ENCODE measurements around the gene NR4A2.

The NR4A2 gene

GRCh38 chr2:156332534-156333273 lies at the start of gene NR4A2:
Gene NR4A2, minus strand, starts transcription at chr2:156332721. Its CDS starts 2,535 bp downstream, at chr2:156330186.
- Histone ChIP-seq H3K4me3 (ENCODE audit: low read length) (peak within 1 kb of the TSS; percentile 99), H3K27me3 (ENCODE audit: control insufficient read depth, insufficient read depth, low read length) (no peaks in the 10 kb centered on the region), H3K4me1 (ENCODE audit: control insufficient read depth, insufficient read depth, low read length) (no peaks in the 10 kb centered on the region), H3K9ac (ENCODE audit: low read length) (peak within 1 kb of the TSS; percentile 88), H3K36me3 (ENCODE audit: control insufficient read depth, insufficient read depth, low read length) (no peaks in the 10 kb centered on the region), H3K9me3 (ENCODE audit: control insufficient read depth, low read length) (no peaks in the 10 kb centered on the region)

GRCh38 chr2:156380117-156380645 lies 47.7 kb upstream of the NR4A2 start:
- Histone ChIP-seq H3K36me3 (ENCODE audit: control insufficient read depth, insufficient read depth, low read length) (no peaks in the 10 kb centered on the region), H3K9ac (ENCODE audit: low read length) (no peak overlapping the region), H3K4me1 (ENCODE audit: control insufficient read depth, insufficient read depth, low read length) (no peaks in the 10 kb centered on the region), H3K9me3 (ENCODE audit: control insufficient read depth, low read length) (no peaks in the 10 kb centered on the region), H3K27me3 (ENCODE audit: control insufficient read depth, insufficient read depth, low read length) (no peaks in the 10 kb centered on the region), H3K4me3 (ENCODE audit: low read length) (no peak overlapping the region)

DNA sequence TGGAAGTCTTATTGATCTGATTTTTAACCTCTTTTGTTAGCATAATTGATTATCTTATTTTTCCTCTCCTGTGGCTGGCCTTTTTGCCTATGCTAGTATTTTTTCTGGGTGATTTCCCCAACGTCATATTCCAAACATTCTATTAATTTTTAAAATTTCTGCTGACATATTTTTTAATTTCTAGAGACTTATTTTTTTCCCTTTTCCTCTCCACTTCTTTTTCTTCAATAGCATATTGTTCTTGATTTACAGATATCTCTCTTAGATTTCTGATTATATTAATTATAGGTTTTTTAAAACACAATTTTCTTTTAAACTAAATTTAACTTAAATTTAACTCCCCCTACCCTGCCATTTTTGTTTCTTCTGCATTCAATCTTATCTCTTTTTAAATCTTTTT lies 47.2 kb upstream of the NR4A2 start:
- H3K9me3 ChIP-seq (ENCODE audit: control insufficient read depth, low read length): no peaks in the 10 kb centered on the region
- H3K27me3 ChIP-seq (ENCODE audit: control insufficient read depth, insufficient read depth, low read length): no peaks in the 10 kb centered on the region
- no peak overlapping the region for H3K9ac ChIP-seq (ENCODE audit: low read length)
- H3K4me3 ChIP-seq (ENCODE audit: low read length): no peak overlapping the region
- H3K36me3 ChIP-seq (ENCODE audit: control insufficient read depth, insufficient read depth, low read length): no peaks in the 10 kb centered on the region
- H3K4me1 ChIP-seq (ENCODE audit: control insufficient read depth, insufficient read depth, low read length): no peaks in the 10 kb centered on the region

GRCh38 chr2:156379071-156379470 lies 46.5 kb upstream of the NR4A2 start:
- Histone ChIP-seq H3K36me3 (ENCODE audit: control insufficient read depth, insufficient read depth, low read length) (no peaks in the 10 kb centered on the region), H3K4me1 (ENCODE audit: control insufficient read depth, insufficient read depth, low read length) (no peaks in the 10 kb centered on the region), H3K27me3 (ENCODE audit: control insufficient read depth, insufficient read depth, low read length) (no peaks in the 10 kb centered on the region), H3K4me3 (ENCODE audit: low read length) (no peak overlapping the region), H3K9ac (ENCODE audit: low read length) (no peak overlapping the region), H3K9me3 (ENCODE audit: control insufficient read depth, low read length) (no peaks in the 10 kb centered on the region)

DNA sequence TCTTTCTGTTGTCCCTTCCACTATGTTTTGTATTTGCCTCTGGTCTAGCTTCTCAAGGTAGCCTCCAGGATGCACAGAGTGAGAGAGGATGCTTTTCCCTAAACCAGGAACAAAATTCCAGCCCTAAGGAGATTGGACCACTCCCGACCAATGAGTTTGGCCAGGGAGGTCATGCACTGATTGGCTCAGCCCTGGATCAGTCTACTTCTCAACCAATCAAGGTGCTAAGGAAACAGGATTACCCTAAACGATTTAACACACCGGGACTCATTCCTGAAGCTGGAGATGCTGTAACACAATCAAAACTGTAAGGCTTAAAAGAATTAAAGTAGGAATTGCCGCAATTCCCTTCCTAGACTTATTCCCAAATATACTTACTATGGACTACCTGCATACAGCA lies 34.2 kb upstream of the NR4A2 start:
- Histone ChIP-seq H3K9ac (ENCODE audit: low read length) (no peak overlapping the region), H3K4me3 (ENCODE audit: low read length) (no peak overlapping the region), H3K27me3 (ENCODE audit: control insufficient read depth, insufficient read depth, low read length) (no peaks in the 10 kb centered on the region), H3K36me3 (ENCODE audit: control insufficient read depth, insufficient read depth, low read length) (no peaks in the 10 kb centered on the region), H3K4me1 (ENCODE audit: control insufficient read depth, insufficient read depth, low read length) (no peaks in the 10 kb centered on the region), H3K9me3 (ENCODE audit: control insufficient read depth, low read length) (no peaks in the 10 kb centered on the region)

DNA sequence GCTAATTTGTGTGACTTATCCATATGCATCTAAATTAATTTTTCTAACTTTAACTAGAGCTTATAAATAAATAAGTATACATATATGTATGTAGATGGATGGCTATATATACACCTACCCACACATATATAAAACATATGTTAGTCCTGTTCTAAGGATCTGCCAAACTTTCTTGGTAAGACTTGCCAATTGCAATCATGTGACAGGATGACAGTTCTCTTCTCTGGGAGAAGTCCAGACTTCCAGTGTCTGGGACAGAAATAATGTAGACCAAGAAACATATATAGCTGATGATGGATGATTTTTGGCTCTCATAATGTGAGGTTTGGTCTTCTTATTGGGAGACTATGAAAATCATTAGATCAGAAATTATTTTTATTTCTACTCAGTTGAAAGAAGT lies 30.6 kb upstream of the NR4A2 start:
- H3K9me3 ChIP-seq (ENCODE audit: control insufficient read depth, low read length): no peaks in the 10 kb centered on the region

DNA sequence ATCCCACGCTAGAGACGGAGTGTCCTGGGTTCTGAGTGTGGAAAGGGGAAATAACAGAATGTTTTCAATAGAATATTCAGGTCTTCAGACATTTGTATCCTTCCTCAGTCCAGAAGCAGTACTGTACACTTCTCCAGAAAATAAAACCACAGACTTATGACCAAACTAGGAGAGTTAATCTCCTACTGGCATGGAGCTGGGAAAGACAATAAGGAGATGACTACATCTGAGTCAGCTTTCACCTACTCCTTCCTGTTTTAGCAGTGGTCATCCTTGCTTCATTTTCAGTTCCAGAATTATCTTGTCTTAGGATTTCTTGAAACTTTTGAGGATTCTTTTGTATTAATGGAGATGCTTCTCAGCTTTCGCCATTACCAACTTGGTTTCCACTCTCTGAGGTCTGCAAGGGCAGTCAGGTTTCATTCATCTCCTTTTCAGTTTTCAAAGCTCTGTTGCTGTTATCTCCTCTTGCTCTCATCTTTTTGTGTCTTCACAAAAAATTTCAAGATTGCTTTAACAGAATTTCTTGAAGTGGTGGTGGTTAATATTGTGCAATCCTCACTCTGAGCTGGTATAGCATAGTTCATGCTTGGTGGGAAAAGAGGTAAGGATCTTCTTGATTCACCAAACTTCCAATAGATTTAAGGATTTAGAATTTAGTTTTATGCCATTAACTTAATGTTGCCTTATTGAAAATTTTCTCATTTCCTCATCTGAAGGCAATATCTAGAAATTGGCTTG lies 23.7 kb upstream of the NR4A2 start:
- Histone ChIP-seq H3K9ac (ENCODE audit: low read length) (no peak overlapping the region), H3K27me3 (ENCODE audit: control insufficient read depth, insufficient read depth, low read length) (no peaks in the 10 kb centered on the region), H3K4me1 (ENCODE audit: control insufficient read depth, insufficient read depth, low read length) (no peaks in the 10 kb centered on the region), H3K36me3 (ENCODE audit: control insufficient read depth, insufficient read depth, low read length) (no peaks in the 10 kb centered on the region), H3K4me3 (ENCODE audit: low read length) (no peak overlapping the region), H3K9me3 (ENCODE audit: control insufficient read depth, low read length) (no peaks in the 10 kb centered on the region)

More for the DNA sequence above, 30.6 kb upstream of the NR4A2 start:
- Histone ChIP-seq H3K9ac (ENCODE audit: low read length) (no peak overlapping the region), H3K4me1 (ENCODE audit: control insufficient read depth, insufficient read depth, low read length) (no peaks in the 10 kb centered on the region), H3K36me3 (ENCODE audit: control insufficient read depth, insufficient read depth, low read length) (no peaks in the 10 kb centered on the region), H3K27me3 (ENCODE audit: control insufficient read depth, insufficient read depth, low read length) (no peaks in the 10 kb centered on the region), H3K4me3 (ENCODE audit: low read length) (no peak overlapping the region)

GRCh38 chr2:156352911-156353310 lies 20.4 kb upstream of the NR4A2 start:
- H3K4me3 ChIP-seq (ENCODE audit: low read length): no peak overlapping the region
- H3K9ac ChIP-seq (ENCODE audit: low read length): no peak overlapping the region
- no peaks in the 10 kb centered on the region for H3K36me3 ChIP-seq (ENCODE audit: control insufficient read depth, insufficient read depth, low read length)
- H3K27me3 ChIP-seq (ENCODE audit: control insufficient read depth, insufficient read depth, low read length): no peaks in the 10 kb centered on the region
- no peaks in the 10 kb centered on the region for H3K9me3 ChIP-seq (ENCODE audit: control insufficient read depth, low read length)
- no peaks in the 10 kb centered on the region for H3K4me1 ChIP-seq (ENCODE audit: control insufficient read depth, insufficient read depth, low read length)

DNA sequence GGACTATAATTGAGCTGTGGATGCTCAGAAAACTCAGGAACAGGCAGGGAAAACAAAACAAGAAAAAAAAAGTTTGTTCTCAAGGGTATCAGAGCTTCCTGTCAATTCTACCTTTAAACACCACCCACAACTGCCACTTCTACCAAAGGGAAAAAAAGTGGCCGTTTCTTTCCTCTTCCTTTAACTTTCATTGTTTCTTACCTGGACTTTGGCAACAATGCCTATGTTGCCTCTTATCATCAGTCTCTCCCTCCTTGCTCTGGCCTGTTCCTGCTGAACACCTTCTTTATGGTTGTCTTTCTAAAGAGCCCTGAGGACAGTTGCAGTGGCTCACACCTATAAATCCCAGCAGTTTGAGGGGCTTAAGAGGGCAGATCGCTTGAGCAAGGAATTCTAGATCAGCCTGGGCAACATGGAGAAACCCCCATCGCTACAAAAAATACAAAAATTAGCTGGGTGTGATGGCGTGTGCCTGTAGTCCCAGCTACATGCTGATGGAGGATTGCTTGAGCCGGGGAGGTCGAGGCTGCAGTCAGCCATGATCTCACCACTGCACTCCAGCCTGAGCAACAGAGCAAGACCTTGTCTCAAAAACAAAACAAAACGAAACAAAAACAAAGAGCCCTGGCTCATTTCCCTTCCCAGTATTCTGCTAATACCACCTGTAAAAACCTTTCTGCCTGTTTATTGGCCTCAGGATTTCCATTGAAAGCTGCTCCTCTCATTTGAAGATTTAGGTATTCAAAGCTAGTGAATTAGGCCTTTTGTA lies 18.0 kb upstream of the NR4A2 start:
- H3K36me3 ChIP-seq (ENCODE audit: control insufficient read depth, insufficient read depth, low read length): no peaks in the 10 kb centered on the region

DNA sequence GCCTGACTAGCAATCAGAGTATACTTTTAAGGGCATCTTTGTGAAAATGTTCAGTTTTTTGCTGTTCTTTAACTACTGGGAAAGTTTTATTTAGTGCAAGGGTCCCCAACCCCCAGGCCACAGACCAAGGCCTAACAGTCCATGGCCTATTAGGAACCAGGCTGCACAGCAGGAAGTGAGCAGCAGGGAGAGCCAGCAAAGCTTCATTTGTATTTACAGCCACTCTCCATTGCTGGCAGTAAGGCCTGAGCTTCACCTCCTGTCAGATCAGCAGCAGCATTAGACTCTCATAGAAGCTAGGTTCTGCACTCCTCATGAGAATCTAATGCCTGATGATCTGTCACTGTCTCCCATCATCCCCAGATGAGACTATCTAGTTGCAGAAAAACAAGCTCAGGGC lies 17.1 kb upstream of the NR4A2 start:
- no peaks in the 10 kb centered on the region for H3K27me3 ChIP-seq (ENCODE audit: control insufficient read depth, insufficient read depth, low read length)
- no peaks in the 10 kb centered on the region for H3K9me3 ChIP-seq (ENCODE audit: control insufficient read depth, low read length)
- no peaks in the 10 kb centered on the region for H3K4me1 ChIP-seq (ENCODE audit: control insufficient read depth, insufficient read depth, low read length)
- H3K4me3 ChIP-seq (ENCODE audit: low read length): no peak overlapping the region
- no peak overlapping the region for H3K9ac ChIP-seq (ENCODE audit: low read length)
- no peaks in the 10 kb centered on the region for H3K36me3 ChIP-seq (ENCODE audit: control insufficient read depth, insufficient read depth, low read length)

More for the DNA sequence above, 18.0 kb upstream of the NR4A2 start:
- H3K9ac ChIP-seq (ENCODE audit: low read length): no peak overlapping the region
- H3K27me3 ChIP-seq (ENCODE audit: control insufficient read depth, insufficient read depth, low read length): no peaks in the 10 kb centered on the region
- H3K4me1 ChIP-seq (ENCODE audit: control insufficient read depth, insufficient read depth, low read length): no peaks in the 10 kb centered on the region
- H3K4me3 ChIP-seq (ENCODE audit: low read length): no peak overlapping the region
- no peaks in the 10 kb centered on the region for H3K9me3 ChIP-seq (ENCODE audit: control insufficient read depth, low read length)

DNA sequence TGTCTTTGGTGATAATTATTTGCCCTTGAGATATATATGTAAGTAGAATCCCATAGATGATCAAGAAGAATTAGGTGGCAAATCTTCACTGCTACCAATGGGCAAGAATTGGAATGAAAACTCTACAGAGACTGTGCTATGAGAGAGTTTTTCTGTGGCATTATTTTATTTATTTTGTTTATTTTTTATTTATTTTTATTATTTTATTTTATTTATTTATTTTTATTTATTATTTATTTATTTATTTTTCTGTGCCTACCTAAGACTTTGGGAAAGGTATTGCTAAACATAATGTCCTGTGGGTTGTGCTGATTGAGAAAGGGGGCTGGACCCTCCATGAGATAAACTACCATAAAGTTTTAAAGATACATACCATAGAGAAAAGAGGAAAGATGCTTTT lies 16.6 kb upstream of the NR4A2 start:
- no peaks in the 10 kb centered on the region for H3K27me3 ChIP-seq (ENCODE audit: control insufficient read depth, insufficient read depth, low read length)
- no peak overlapping the region for H3K4me3 ChIP-seq (ENCODE audit: low read length)
- H3K36me3 ChIP-seq (ENCODE audit: control insufficient read depth, insufficient read depth, low read length): no peaks in the 10 kb centered on the region
- no peak overlapping the region for H3K9ac ChIP-seq (ENCODE audit: low read length)
- no peaks in the 10 kb centered on the region for H3K9me3 ChIP-seq (ENCODE audit: control insufficient read depth, low read length)
- no peaks in the 10 kb centered on the region for H3K4me1 ChIP-seq (ENCODE audit: control insufficient read depth, insufficient read depth, low read length)

- H3K9ac ChIP-seq (ENCODE audit: low read length): no peak overlapping the region
- no peaks in the 10 kb centered on the region for H3K36me3 ChIP-seq (ENCODE audit: control insufficient read depth, insufficient read depth, low read length)
- no peaks in the 10 kb centered on the region for H3K9me3 ChIP-seq (ENCODE audit: control insufficient read depth, low read length)
- no peaks in the 10 kb centered on the region for H3K27me3 ChIP-seq (ENCODE audit: control insufficient read depth, insufficient read depth, low read length)
- H3K4me1 ChIP-seq (ENCODE audit: control insufficient read depth, insufficient read depth, low read length): no peaks in the 10 kb centered on the region
- no peak overlapping the region for H3K4me3 ChIP-seq (ENCODE audit: low read length)
Observed at GRCh38 chr2:156347431-156347830, 14.9 kb upstream of the NR4A2 start.
